Transverse colon (tissue), 4 donors: ENCODE measurements around the gene EYA2. TPM values are rescaled to one million over a fixed set of nuclear protein-coding genes. Genes with fewer than 3 reads are reported as not detected.
"Not testable (repeated sequence)": the region's sequence is repeated elsewhere in the genome, so short reads cannot be mapped to it uniquely, and the experiment has no call there.

Experiments used
- DNase-seq: peaks from one replicate; pipeline ENCODE4 v3.0.0-alpha.2; 2019
- H3K27ac ChIP-seq, 4 donors: fragments of 200-600 bp; sonication (generic); 2 replicates each; pipeline ENCODE4 v1.5.1; 2016 to 2018; ENCODE audit warnings: inconsistent platforms in 4 of 4
- H3K27me3 ChIP-seq: fragments of 200-600 bp; sonication (generic); 2 replicates; pipeline ENCODE4 v1.5.1; 2017; ENCODE audit warnings: inconsistent platforms
- H3K36me3 ChIP-seq, 4 donors: fragments of 200-600 bp; sonication (generic); 2 replicates each; pipeline ENCODE4 v1.5.1; 2017 to 2019; ENCODE audit warnings: inconsistent platforms in 4 of 4
- H3K4me1 ChIP-seq, 4 donors: fragments of 200-600 bp; sonication (generic); 2 replicates each; pipeline ENCODE4 v1.5.1; 2017 to 2020; ENCODE audit warnings: inconsistent platforms in 4 of 4
- H3K4me3 ChIP-seq, 4 donors: fragments of 200-600 bp; sonication (generic); 1 replicate in 1 of 4; 2 replicates in 3 of 4; pipeline versions ENCODE4 v1.5.1 to v1.6.1; 2017 to 2019; ENCODE audit warnings: inconsistent platforms in 4 of 4
- H3K9me3 ChIP-seq, 2 donors: fragments of 200-600 bp; sonication (generic); 2 replicates each; pipeline ENCODE4 v1.5.1; 2017 to 2019; ENCODE audit warnings: inconsistent platforms in 2 of 2
- CTCF ChIP-seq, 5 experiments: fragments of 200-600 bp in 3 of 5; fragments of 450-650 bp in 2 of 5; sonication (generic) in 3 of 5; IDR thresholded peaks; 1 replicate in 2 of 5; 2 replicates in 3 of 5; pipeline ENCODE4 v1.5.1; 2016 to 2017; ENCODE audit warnings: antibody characterized with exemption in 5 of 5, inconsistent platforms in 3 of 5, mild to moderate bottlenecking in 2 of 5, moderate library complexity in 1 of 5
- EP300 ChIP-seq: sonication (generic); formaldehyde crosslinking; IDR thresholded peaks from one replicate; pipeline ENCODE4 v1.6.1; 2017; ENCODE audit warnings: antibody characterized with exemption, low read depth
- POLR2A ChIP-seq: fragments of 450-650 bp; IDR thresholded peaks from one replicate; pipeline ENCODE4 v1.6.1; 2016; ENCODE audit warnings: antibody characterized with exemption, mild to moderate bottlenecking, moderate library complexity
- POLR2AphosphoS5 ChIP-seq, 3 donors: sonication (generic); formaldehyde crosslinking; IDR thresholded peaks; one replicate each; pipeline ENCODE4 v1.6.1; 2016; ENCODE audit warnings: antibody characterized with exemption in 3 of 3
- WGBS, 2 donors: methylation state at CpG; one replicate each; pipeline ENCODE4 v1.1.5; 2018; ENCODE audit warnings: low coverage in 1 of 2; 5-methylcytosine and 5-hydroxymethylcytosine counted together
- in situ Hi-C, 4 donors: fragments of 200-750 bp; cut with MboI; loops; one replicate each; pipeline versions ENCODE4 v1.15.0 to v1.15.1; 2017; ENCODE audit warnings: low sequenced_read_pairs in 3 of 4, low pct_ligation_motif_present in 1 of 4, low pct_unique_long_range_greater_than_20kb in 1 of 4
- intact Hi-C: fragments of 100-400 bp; cut with DNase I; formaldehyde crosslinking; loops from one replicate; pipeline ENCODE4 v1.15.1; 2023; ENCODE audit warnings: low total_unique reads
- total RNA-seq, 4 donors: library from RNA; depleted of rRNA; stranded (reverse); fragments of >200 nt; gene quantifications; one replicate each; pipeline ENCODE4 v1.1.0, GENCODE V29; 2016

EYA2 gene
- total RNA-seq, 4 donors from 2014 or later, result 4.5 to 17.5 (median 10.9) TPM

- in situ Hi-C loops, result no loop called here
- no peak for TF ChIP-seq CTCF (IDR thresholded peaks at IDR 0.05)
- TF ChIP-seq POLR2AphosphoS5 (IDR thresholded peaks at IDR 0.05), result no peak
- TF ChIP-seq EP300, result no peak
- no peak overlapping the region for H3K4me3 ChIP-seq
- H3K9me3 ChIP-seq, result no peaks in the 10 kb centered on the region
- intact Hi-C loops, result no loop called here
- WGBS, 2 donors, result 88 to 98% methylated on average over 7 to 12 of the region's 12 CpGs
- no peak for DNase-seq
- H3K4me1 ChIP-seq, result no peaks in the 10 kb centered on the region
- peaks cover 0 to 6% (median 0%) of the 10 kb centered on the region in 4 donors for H3K36me3 ChIP-seq
- H3K27me3 ChIP-seq, result no peaks in the 10 kb centered on the region
- H3K27ac ChIP-seq, result no peak overlapping the region
Observed at GRCh38 chr20:47204008-47204849, 309.6 kb downstream of the EYA2 start.

- 96% methylated on average over 11 of the region's 11 CpGs; no CpG with 5 or more reads in 1 of the 2 donors for WGBS, 2 donors
- H3K4me3 ChIP-seq, DNase-seq, intact Hi-C loops, H3K27ac ChIP-seq, H3K4me1 ChIP-seq, H3K9me3 ChIP-seq, H3K27me3 ChIP-seq, in situ Hi-C loops: not testable (repeated sequence)
- peaks cover 0 to 11% (median 3%) of the 10 kb centered on the region in 4 donors for H3K36me3 ChIP-seq
Observed at GRCh38 chr20:47204850-47205122, 310.1 kb downstream of the EYA2 start.

- H3K27ac ChIP-seq, result no peak overlapping the region
- no peak overlapping the region for H3K4me3 ChIP-seq
- H3K36me3 ChIP-seq, result peaks cover 0 to 19% (median 6%) of the 10 kb centered on the region in 4 donors
- intact Hi-C loops (no loop called here), in situ Hi-C loops (no loop called here)
- peak; percentile 38 for DNase-seq
- TF ChIP-seq CTCF (IDR thresholded peaks at IDR 0.05) (peak; percentile 22 to 45 (median 35)), POLR2A (no peak), POLR2AphosphoS5 (IDR thresholded peaks at IDR 0.05) (no peak)
- no peaks in the 10 kb centered on the region for H3K27me3 ChIP-seq
- WGBS, 2 donors, result 80% methylated on average over 9 of the region's 9 CpGs; no CpG with 5 or more reads in 1 of the 2 donors
- H3K9me3 ChIP-seq, result no peaks in the 10 kb centered on the region
- no peaks in the 10 kb centered on the region for H3K4me1 ChIP-seq
Observed at GRCh38 chr20:47205577-47206123, 311.0 kb downstream of the EYA2 start.

- H3K27ac ChIP-seq, in situ Hi-C loops, H3K4me3 ChIP-seq: not testable (repeated sequence)
Observed at GRCh38 chr20:47206552-47206951, 311.9 kb downstream of the EYA2 start.

GRCh38 chr20:47206962-47207641 lies 312.5 kb downstream of the EYA2 start:
- Histone ChIP-seq H3K27me3 (no peaks in the 10 kb centered on the region), H3K4me1 (no peaks in the 10 kb centered on the region), H3K27ac (no peak overlapping the region), H3K9me3 (no peaks in the 10 kb centered on the region), H3K4me3 (no peak overlapping the region), H3K36me3 (peaks cover 0 to 33% (median 12%) of the 10 kb centered on the region in 4 donors)
- intact Hi-C loops (no loop called here), in situ Hi-C loops (no loop called here)
- DNase-seq, result no peak
- 69 to 81% methylated on average over 5 to 9 of the region's 9 CpGs for WGBS, 2 donors
- TF ChIP-seq POLR2A, result no peak
- no peak for TF ChIP-seq EP300
- TF ChIP-seq CTCF (IDR thresholded peaks at IDR 0.05), result no peak
- TF ChIP-seq POLR2AphosphoS5 (IDR thresholded peaks at IDR 0.05), result no peak

More at GRCh38 chr20:47206552-47206951, 311.9 kb downstream of the EYA2 start:
- H3K4me1 ChIP-seq, H3K9me3 ChIP-seq, DNase-seq, intact Hi-C loops, H3K27me3 ChIP-seq: not testable (repeated sequence)
- peaks cover 0 to 28% (median 11%) of the 10 kb centered on the region in 4 donors for H3K36me3 ChIP-seq
- 90 to 95% methylated on average over 9 to 10 of the region's 10 CpGs for WGBS, 2 donors
